HepG2 (cell line): ENCODE results near the gene MAPK11. TPM values are rescaled to one million over a fixed set of nuclear protein-coding genes. Genes with fewer than 3 reads are reported as not detected.

Source experiments
- ATF4 ChIP-seq, 2 experiments: fragments of 450-650 bp in 1 of 2; sonication (generic) in 1 of 2; formaldehyde crosslinking; IDR thresholded peaks; 2 replicates each; pipeline versions ENCODE4 v1.5.0 to v1.8.0; 2020 to 2022; ENCODE audit warnings: mild to moderate bottlenecking in 1 of 2, missing genetic modification reagents in 1 of 2
- BRCA1 ChIP-seq: sonication (generic); formaldehyde crosslinking; IDR thresholded peaks from 2 replicates; pipeline ENCODE4 v1.4.0; 2020; ENCODE audit warnings: missing genetic modification reagents
- CENPT ChIP-seq: sonication (generic); formaldehyde crosslinking; IDR thresholded peaks from 2 replicates; pipeline ENCODE4 v1.8.0; 2022; ENCODE audit warnings: low read depth, mild to moderate bottlenecking, moderate library complexity, missing genetic modification reagents
- CREBL2 ChIP-seq: sonication (generic); formaldehyde crosslinking; IDR thresholded peaks from 2 replicates; pipeline ENCODE4 v1.8.1; 2023; ENCODE audit warnings: missing genetic modification reagents, mild to moderate bottlenecking, borderline replicate concordance
- FOSL2 ChIP-seq: sonication (generic); formaldehyde crosslinking; IDR thresholded peaks from 2 replicates; pipeline ENCODE4 v1.4.0; 2020; ENCODE audit warnings: missing genetic modification reagents
- GZF1 ChIP-seq: sonication (generic); formaldehyde crosslinking; IDR thresholded peaks from 2 replicates; pipeline ENCODE4 v1.5.1; 2020; ENCODE audit warnings: mild to moderate bottlenecking, missing genetic modification reagents
- JARID2 ChIP-seq: sonication (generic); formaldehyde crosslinking; IDR thresholded peaks from 2 replicates; pipeline ENCODE4 v1.8.1; 2023; ENCODE audit warnings: missing genetic modification reagents, inconsistent platforms; ENCODE audit not compliant: insufficient replicate concordance
- KAT2B ChIP-seq: fragments of 150-350 bp; IDR thresholded peaks from 2 replicates; pipeline ENCODE4 v1.6.1; 2014; ENCODE audit warnings: low read depth, low read length, borderline replicate concordance
- MTF1 ChIP-seq: sonication (generic); formaldehyde crosslinking; IDR thresholded peaks from 2 replicates; pipeline ENCODE4 v1.5.0; 2020; ENCODE audit warnings: missing genetic modification reagents
- PAWR ChIP-seq: sonication (generic); formaldehyde crosslinking; IDR thresholded peaks from 2 replicates; pipeline ENCODE4 v1.4.0; 2020; ENCODE audit warnings: missing genetic modification reagents, mild to moderate bottlenecking, borderline replicate concordance
- PRMT3 ChIP-seq: sonication (generic); formaldehyde crosslinking; IDR thresholded peaks from 2 replicates; pipeline ENCODE4 v1.8.1; 2022; ENCODE audit warnings: low read depth, mild to moderate bottlenecking, moderate library complexity, missing genetic modification reagents, borderline replicate concordance
- REL ChIP-seq: sonication (generic); formaldehyde crosslinking; conservative IDR thresholded peaks from 2 replicates; pipeline ENCODE4 v1.8.0; 2022; ENCODE audit warnings: mild to moderate bottlenecking, missing genetic modification reagents, moderate library complexity
- SRY ChIP-seq: sonication (generic); formaldehyde crosslinking; IDR thresholded peaks from 2 replicates; pipeline ENCODE4 v1.8.0; 2022; ENCODE audit warnings: mild to moderate bottlenecking, missing genetic modification reagents
- TCF7 ChIP-seq: sonication (generic); IDR thresholded peaks from 2 replicates; pipeline ENCODE4 v1.6.1; 2016; ENCODE audit warnings: antibody characterized with exemption, low read depth
- TGIF2 ChIP-seq: IDR thresholded peaks from 2 replicates; pipeline ENCODE4 v1.6.1; 2016; ENCODE audit warnings: control low read depth, missing compliant biosample characterization
- ZFP36L2 ChIP-seq: sonication (generic); formaldehyde crosslinking; IDR thresholded peaks from 2 replicates; pipeline ENCODE4 v1.4.0; 2020; ENCODE audit warnings: missing genetic modification reagents
- ZNF354B ChIP-seq: sonication (generic); formaldehyde crosslinking; IDR thresholded peaks from 2 replicates; pipeline ENCODE4 v1.8.0; 2022; ENCODE audit warnings: mild to moderate bottlenecking, missing genetic modification reagents
- ZNF431 ChIP-seq: sonication (generic); formaldehyde crosslinking; IDR thresholded peaks from 2 replicates; pipeline ENCODE4 v1.9.0; 2022; ENCODE audit warnings: missing genetic modification reagents, low read depth, mild to moderate bottlenecking, borderline replicate concordance
- ZNF547 ChIP-seq: sonication (generic); formaldehyde crosslinking; IDR thresholded peaks from 2 replicates; pipeline ENCODE4 v1.5.1; 2020; ENCODE audit warnings: mild to moderate bottlenecking, missing genetic modification reagents
- polyA plus RNA-seq, 8 experiments: library from polyadenylated mRNA; depleted of rRNA in 3 of 8; stranded (reverse) in 7 of 8; unstranded in 1 of 8; fragments of >200 nt; fragmentation: Illumina TruSeq in 4 of 8; extraction: Trizol in 4 of 8; gene quantifications; 2 replicates each; pipeline versions ENCODE4 v1.2.1 to v1.2.3, GENCODE V29; 2011 to 2016; ENCODE audit warnings: low read depth in 4 of 8, missing spikeins in 1 of 8, mixed read lengths in 1 of 8; ENCODE audit not compliant: insufficient read depth in 1 of 8
- total RNA-seq, 5 experiments: library from RNA; depleted of rRNA; stranded (reverse); fragments of >200 nt; fragmentation: Illumina TruSeq; extraction: Trizol; gene quantifications; 2 replicates each; pipeline ENCODE4 v1.2.3, GENCODE V29; 2016; ENCODE audit warnings: low read depth in 1 of 5
- TF ChIP-seq, protein P1 (sequence below): IDR thresholded peaks from 2 replicates; pipeline ENCODE4 v1.4.0; 2020; ENCODE audit warnings: mild to moderate bottlenecking, missing genetic modification reagents
- TF ChIP-seq, protein P2 (sequence below): sonication (generic); formaldehyde crosslinking; IDR thresholded peaks from 2 replicates; pipeline ENCODE4 v1.4.0; 2020; ENCODE audit warnings: missing genetic modification reagents, borderline replicate concordance

MAPK11 gene
- total and polyA plus RNA-seq, 2 of the 13 experiments (the other 11 are each of a cell fraction or from before 2014, with no cell fraction given): 0.15 to 0.17 TPM

GRCh38 chr22:50305923-50306566, 35.9 kb upstream of the MAPK11 start (continued):
- TF ChIP-seq, protein P1, sequence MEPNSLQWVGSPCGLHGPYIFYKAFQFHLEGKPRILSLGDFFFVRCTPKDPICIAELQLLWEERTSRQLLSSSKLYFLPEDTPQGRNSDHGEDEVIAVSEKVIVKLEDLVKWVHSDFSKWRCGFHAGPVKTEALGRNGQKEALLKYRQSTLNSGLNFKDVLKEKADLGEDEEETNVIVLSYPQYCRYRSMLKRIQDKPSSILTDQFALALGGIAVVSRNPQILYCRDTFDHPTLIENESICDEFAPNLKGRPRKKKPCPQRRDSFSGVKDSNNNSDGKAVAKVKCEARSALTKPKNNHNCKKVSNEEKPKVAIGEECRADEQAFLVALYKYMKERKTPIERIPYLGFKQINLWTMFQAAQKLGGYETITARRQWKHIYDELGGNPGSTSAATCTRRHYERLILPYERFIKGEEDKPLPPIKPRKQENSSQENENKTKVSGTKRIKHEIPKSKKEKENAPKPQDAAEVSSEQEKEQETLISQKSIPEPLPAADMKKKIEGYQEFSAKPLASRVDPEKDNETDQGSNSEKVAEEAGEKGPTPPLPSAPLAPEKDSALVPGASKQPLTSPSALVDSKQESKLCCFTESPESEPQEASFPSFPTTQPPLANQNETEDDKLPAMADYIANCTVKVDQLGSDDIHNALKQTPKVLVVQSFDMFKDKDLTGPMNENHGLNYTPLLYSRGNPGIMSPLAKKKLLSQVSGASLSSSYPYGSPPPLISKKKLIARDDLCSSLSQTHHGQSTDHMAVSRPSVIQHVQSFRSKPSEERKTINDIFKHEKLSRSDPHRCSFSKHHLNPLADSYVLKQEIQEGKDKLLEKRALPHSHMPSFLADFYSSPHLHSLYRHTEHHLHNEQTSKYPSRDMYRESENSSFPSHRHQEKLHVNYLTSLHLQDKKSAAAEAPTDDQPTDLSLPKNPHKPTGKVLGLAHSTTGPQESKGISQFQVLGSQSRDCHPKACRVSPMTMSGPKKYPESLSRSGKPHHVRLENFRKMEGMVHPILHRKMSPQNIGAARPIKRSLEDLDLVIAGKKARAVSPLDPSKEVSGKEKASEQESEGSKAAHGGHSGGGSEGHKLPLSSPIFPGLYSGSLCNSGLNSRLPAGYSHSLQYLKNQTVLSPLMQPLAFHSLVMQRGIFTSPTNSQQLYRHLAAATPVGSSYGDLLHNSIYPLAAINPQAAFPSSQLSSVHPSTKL (CRISPR knock-in tag): no peak; the same call in 1 of the 2 replicates
- TF ChIP-seq ZFP36L2 (CRISPR knock-in tag) (no peak), ATF4 (CRISPR knock-in tag; IDR thresholded peaks at IDR 0.05) (no peak), CENPT (CRISPR knock-in tag) (no peak), MTF1 (CRISPR knock-in tag) (no peak), TCF7 (no peak), GZF1 (CRISPR knock-in tag) (no peak), SRY (0 out of 2 replicates have a peak, but pooled peaks have one; percentile 17), ZNF547 (CRISPR knock-in tag) (no peak), FOSL2 (CRISPR knock-in tag) (0 out of 2 replicates have a peak, but pooled peaks have one; percentile 42), JARID2 (CRISPR knock-in tag) (no peak), ZNF354B (CRISPR knock-in tag) (no peak), BRCA1 (no peak), PRMT3 (CRISPR knock-in tag) (no peak), ZNF431 (CRISPR knock-in tag) (no peak), PAWR (CRISPR knock-in tag) (no peak), KAT2B (no peak), CREBL2 (CRISPR knock-in tag) (no peak), REL (no peak), TGIF2 (CRISPR knock-in tag) (no peak)
- TF ChIP-seq, protein P2, sequence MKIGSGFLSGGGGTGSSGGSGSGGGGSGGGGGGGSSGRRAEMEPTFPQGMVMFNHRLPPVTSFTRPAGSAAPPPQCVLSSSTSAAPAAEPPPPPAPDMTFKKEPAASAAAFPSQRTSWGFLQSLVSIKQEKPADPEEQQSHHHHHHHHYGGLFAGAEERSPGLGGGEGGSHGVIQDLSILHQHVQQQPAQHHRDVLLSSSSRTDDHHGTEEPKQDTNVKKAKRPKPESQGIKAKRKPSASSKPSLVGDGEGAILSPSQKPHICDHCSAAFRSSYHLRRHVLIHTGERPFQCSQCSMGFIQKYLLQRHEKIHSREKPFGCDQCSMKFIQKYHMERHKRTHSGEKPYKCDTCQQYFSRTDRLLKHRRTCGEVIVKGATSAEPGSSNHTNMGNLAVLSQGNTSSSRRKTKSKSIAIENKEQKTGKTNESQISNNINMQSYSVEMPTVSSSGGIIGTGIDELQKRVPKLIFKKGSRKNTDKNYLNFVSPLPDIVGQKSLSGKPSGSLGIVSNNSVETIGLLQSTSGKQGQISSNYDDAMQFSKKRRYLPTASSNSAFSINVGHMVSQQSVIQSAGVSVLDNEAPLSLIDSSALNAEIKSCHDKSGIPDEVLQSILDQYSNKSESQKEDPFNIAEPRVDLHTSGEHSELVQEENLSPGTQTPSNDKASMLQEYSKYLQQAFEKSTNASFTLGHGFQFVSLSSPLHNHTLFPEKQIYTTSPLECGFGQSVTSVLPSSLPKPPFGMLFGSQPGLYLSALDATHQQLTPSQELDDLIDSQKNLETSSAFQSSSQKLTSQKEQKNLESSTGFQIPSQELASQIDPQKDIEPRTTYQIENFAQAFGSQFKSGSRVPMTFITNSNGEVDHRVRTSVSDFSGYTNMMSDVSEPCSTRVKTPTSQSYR (CRISPR knock-in tag): peak; percentile 78; the same call in 1 of the 2 replicates
